Stimulated activated CD8-positive, alpha-beta memory T cell treated with anti-CD3 and anti-CD28 coated beads, Interleukin-15, amount 100 ng/mL, for 24 hours (primary cell): ENCODE data around the gene OR2W1.

ENCODE experiments used
- DNase-seq: peaks from one replicate; pipeline ENCODE4 v3.0.0-alpha.2; 2020; ENCODE audit warnings: low read depth

The OR2W1 gene

DNA sequence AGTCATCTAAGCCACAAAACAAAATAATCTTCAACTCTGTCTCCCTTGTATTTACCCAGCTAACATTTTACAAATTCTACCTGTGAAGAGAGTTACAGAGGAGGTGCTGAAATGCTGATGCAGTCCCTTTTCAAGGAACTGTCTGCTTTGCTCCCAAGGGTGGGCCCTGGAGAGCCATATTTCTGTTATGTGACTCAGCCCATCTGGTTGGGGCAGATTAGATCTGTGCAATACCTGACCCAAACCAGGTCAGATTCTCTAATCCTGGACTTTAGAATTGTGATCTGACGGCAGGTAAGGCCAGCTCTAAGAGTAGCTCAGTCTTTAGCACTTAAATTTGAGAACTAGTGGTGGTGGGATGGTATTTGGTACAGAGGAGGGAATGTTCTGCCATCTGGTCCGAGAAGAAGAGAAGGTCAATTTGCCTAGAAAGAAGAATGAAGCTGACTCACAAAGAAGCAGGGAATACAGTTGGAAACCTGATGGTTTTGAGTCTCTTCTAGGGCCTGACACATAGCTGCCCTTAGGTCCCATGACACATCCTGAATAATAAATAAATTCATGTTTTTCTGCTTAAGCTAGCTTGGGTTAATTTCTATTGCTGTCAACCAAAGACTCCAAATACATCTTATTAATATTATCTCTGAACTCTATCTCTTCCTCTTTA lies 48.0 kb downstream of the OR2W1 start:
- no peak for DNase-seq

DNA sequence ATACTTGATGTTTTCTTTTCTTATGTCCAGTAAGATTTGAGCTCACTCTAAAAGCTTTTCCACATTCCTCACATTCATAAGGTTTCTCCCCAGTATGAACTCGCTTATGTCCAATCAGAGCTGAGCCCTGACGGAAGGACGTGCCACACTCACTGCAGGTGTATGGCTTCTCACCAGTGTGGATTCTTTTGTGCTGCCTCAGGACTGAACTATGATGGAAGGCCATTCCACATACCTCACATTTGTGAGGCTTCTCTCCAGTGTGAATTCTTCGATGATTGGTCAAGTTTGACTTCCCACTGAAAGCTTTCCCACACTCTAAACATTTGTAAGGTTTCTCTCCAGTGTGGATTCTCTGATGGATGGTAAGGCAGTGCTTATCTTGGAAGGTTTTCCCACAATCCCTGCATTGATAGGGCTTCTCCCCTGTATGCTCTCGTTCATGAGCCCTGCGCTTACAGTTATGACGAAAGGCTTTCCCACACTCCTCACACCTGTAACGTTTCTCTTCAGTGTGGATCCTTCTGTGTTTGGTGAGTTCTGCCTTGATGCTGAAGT lies 49.8 kb downstream of the OR2W1 start:
- no peak for DNase-seq
